Endodermal cell (in vitro differentiated cells): ENCODE results near the gene GARIN5A. TPM values are rescaled to one million over a fixed set of nuclear protein-coding genes. Genes with fewer than 3 reads are reported as not detected.
A peak's percentile ranks its signal among the peaks of the same experiment; 100 is the strongest.

Source experiments
- DNase-seq: peaks from one replicate; pipeline ENCODE4 v3.0.0-alpha.2; 2017
- H3K27ac ChIP-seq: 2 replicates; pipeline ENCODE4 v1.5.1; 2013; ENCODE audit warnings: mild to moderate bottlenecking, low read depth, low read length, moderate library complexity
- H3K27me3 ChIP-seq: 2 replicates; pipeline ENCODE4 v1.6.1; 2013; ENCODE audit warnings: mild to moderate bottlenecking, low read length, moderate library complexity; ENCODE audit not compliant: insufficient read depth, control insufficient read depth, poor library complexity, severe bottlenecking
- H3K36me3 ChIP-seq: 2 replicates; pipeline ENCODE4 v1.7.0; 2013; ENCODE audit warnings: mild to moderate bottlenecking, low read length, moderate library complexity; ENCODE audit not compliant: control insufficient read depth, insufficient read depth
- H3K4me1 ChIP-seq: one replicate; pipeline ENCODE4 v1.7.0; 2013; ENCODE audit warnings: low read length; ENCODE audit not compliant: control insufficient read depth, insufficient read depth
- H3K4me3 ChIP-seq: 2 replicates; pipeline ENCODE4 v1.5.1; 2013; ENCODE audit warnings: mild to moderate bottlenecking, low read length, moderate library complexity
- H3K9ac ChIP-seq: 2 replicates; pipeline ENCODE4 v1.6.1; 2013; ENCODE audit warnings: mild to moderate bottlenecking, low read length, moderate library complexity; ENCODE audit not compliant: poor library complexity, severe bottlenecking; ENCODE audit errors: extremely low read depth
- H3K9me3 ChIP-seq: 2 replicates; pipeline ENCODE4 v1.6.1; 2013; ENCODE audit warnings: mild to moderate bottlenecking, low read length, moderate library complexity; ENCODE audit not compliant: control insufficient read depth
- H3K27ac Mint-ChIP-seq: 2 replicates; pipeline ENCODE4 v1.8.0; 2020; ENCODE audit warnings: mixed read lengths
- H3K27me3 Mint-ChIP-seq: 2 replicates; pipeline ENCODE4 v1.8.0; 2021; ENCODE audit warnings: mild to moderate bottlenecking, mixed read lengths; ENCODE audit not compliant: insufficient read depth
- H3K36me3 Mint-ChIP-seq: 2 replicates; pipeline ENCODE4 v1.8.0; 2020; ENCODE audit warnings: low read depth, mixed read lengths
- H3K4me1 Mint-ChIP-seq: 2 replicates; pipeline ENCODE4 v1.8.0; 2020; ENCODE audit warnings: mixed read lengths
- H3K4me3 Mint-ChIP-seq: 2 replicates; pipeline ENCODE4 v1.8.0; 2020; ENCODE audit warnings: mild to moderate bottlenecking, moderate library complexity, mixed read lengths
- H3K9me3 Mint-ChIP-seq: 2 replicates; pipeline ENCODE4 v1.8.0; 2020; ENCODE audit warnings: mild to moderate bottlenecking, mixed read lengths
- CTCF ChIP-seq: fragments of 200-600 bp; sonication (generic); conservative IDR thresholded peaks from 2 replicates; pipeline ENCODE4 v1.5.0; 2021; ENCODE audit warnings: antibody characterized with exemption, mild to moderate bottlenecking
- WGBS, 2 experiments: methylation state at CpG; one replicate each; pipeline versions ENCODE4 v1.1.5 to v1.1.7; 2013; ENCODE audit warnings: missing lambda C conversion rate in 2 of 2, mixed read lengths in 1 of 2; ENCODE audit not compliant: insufficient coverage in 1 of 2, insufficient read length in 1 of 2; 5-methylcytosine and 5-hydroxymethylcytosine counted together
- total RNA-seq, 2 donors: library from RNA; stranded (reverse); fragmentation: NEBNext Ultra II Directional in 1 of 2; extraction: Animal tissue kit (Norgen Biotek cat#: 25700) in 1 of 2; gene quantifications; 2 replicates in 1 of 2; 3 replicates in 1 of 2; pipeline ENCODE4 v1.2.1, GENCODE V29; 2021

The GARIN5A gene
- total RNA-seq, 2 donors from 2014 or later, result 8.3 to 9.5 TPM

GRCh38 chr19:50418176-50419021, 58.2 kb downstream of the GARIN5A start, which contains the start of gene SPIB:
SPIB (plus strand) TSS chr19:50418938; CDS start chr19:50418963, 25 bp downstream.
- H3K9me3 Mint-ChIP-seq, result no peaks in the 10 kb centered on the region
- peaks cover 7% of the 10 kb centered on the region for H3K36me3 Mint-ChIP-seq
- no peak for DNase-seq
- no peak within 1 kb of the TSS for H3K4me3 ChIP-seq
- H3K27ac Mint-ChIP-seq, result no peak within 1 kb of the TSS
- peaks cover 13% of the 10 kb centered on the region for H3K27me3 Mint-ChIP-seq
- peaks cover 13% of the 10 kb centered on the region for H3K4me1 Mint-ChIP-seq
- no peak for TF ChIP-seq CTCF
- peaks cover 22% of the 10 kb centered on the region for H3K27me3 ChIP-seq
- H3K9ac ChIP-seq, result no peak within 1 kb of the TSS
- peak within 1 kb of the TSS; percentile 29 for H3K4me3 Mint-ChIP-seq
- 43 to 45% methylated on average over 14 to 33 of the region's 34 CpGs for WGBS, 2 experiments
- H3K9me3 ChIP-seq, result no peaks in the 10 kb centered on the region
- H3K4me1 ChIP-seq, result no peaks in the 10 kb centered on the region
- no peak within 1 kb of the TSS for H3K27ac ChIP-seq
- no peaks in the 10 kb centered on the region for H3K36me3 ChIP-seq

GRCh38 chr19:50417111-50418081, 59.3 kb downstream of the GARIN5A start:
- Histone ChIP-seq H3K27me3 (peaks cover 22% of the 10 kb centered on the region), H3K4me3 (no peak overlapping the region), H3K27ac (no peak overlapping the region), H3K36me3 (peaks cover 7% of the 10 kb centered on the region), H3K4me1 (no peaks in the 10 kb centered on the region), H3K9me3 (no peaks in the 10 kb centered on the region), H3K9ac (no peak overlapping the region)
- 87 to 90% methylated on average over 17 to 37 of the region's 42 CpGs for WGBS, 2 experiments
- Mint-ChIP-seq H3K27me3 (peaks cover 13% of the 10 kb centered on the region), H3K27ac (no peak overlapping the region), H3K4me3 (no peak overlapping the region), H3K36me3 (peaks cover 16% of the 10 kb centered on the region), H3K4me1 (peaks cover 13% of the 10 kb centered on the region), H3K9me3 (no peaks in the 10 kb centered on the region)
- no peak for DNase-seq
- no peak for TF ChIP-seq CTCF

Other genes starting within 250 kb of the GARIN5A start
- gene KCNC3, start 147.5 kb downstream of the GARIN5A start, total RNA-seq, result 10 to 100 TPM in 1 of 2 donors, 1 to 10 TPM in 1; 8.6 to 10.7 TPM
- gene NAPSA, start 111.2 kb downstream of the GARIN5A start, total RNA-seq, result 1 to 10 TPM in 1 of 2 donors, under 1 TPM in 1; 0.91 to 1.5 TPM
- 10 to 100 TPM; 40.4 to 42.7 TPM for gene NR1H2, start 100.4 kb downstream of the GARIN5A start, total RNA-seq
- gene POLD1, start 92.5 kb downstream of the GARIN5A start, total RNA-seq, result 100 to 1,000 TPM; 106 to 127 TPM
- 1 to 10 TPM in 1 of 2 donors, under 1 TPM in 1; 0.11 to 2.6 TPM for gene SPIB, start 57.9 kb downstream of the GARIN5A start, total RNA-seq
- 1 to 10 TPM; 1.9 to 2.3 TPM for gene MYBPC2, start 44.0 kb downstream of the GARIN5A start, total RNA-seq
- 100 to 1,000 TPM; 119 to 123 TPM for gene EMC10, start 341 bp downstream of the GARIN5A start, total RNA-seq
- 10 to 100 TPM; 12.1 to 13.7 TPM for gene JOSD2, start 34.3 kb upstream of the GARIN5A start, total RNA-seq
- gene ASPDH, start 37.1 kb upstream of the GARIN5A start, total RNA-seq, result not detected
- 1 to 10 TPM; 2.3 to 7.0 TPM for gene LRRC4B, start 91.6 kb upstream of the GARIN5A start, total RNA-seq
- 1 to 10 TPM; 1.7 to 1.9 TPM for gene SYT3, start 163.0 kb upstream of the GARIN5A start, total RNA-seq
- 10 to 100 TPM; 11.3 to 26.8 TPM for gene C19orf81, start 172.6 kb upstream of the GARIN5A start, total RNA-seq
- 1 to 10 TPM; 1.6 to 1.9 TPM for gene SHANK1, start 243.0 kb upstream of the GARIN5A start, total RNA-seq
- gene CLEC11A, start 246.5 kb upstream of the GARIN5A start, total RNA-seq, result 1 to 10 TPM; 4.0 to 6.2 TPM